LNCaP clone FGC (cell line): Measurements from ENCODE around the gene INMT.
A peak's percentile ranks its signal among the peaks of the same experiment; 100 is the strongest.

Experiments used
- DNase-seq: peaks from one replicate; pipeline ENCODE4 v3.0.0-alpha.2; 2011; ENCODE audit warnings: low read depth
- H3K4me3 ChIP-seq: 2 replicates; pipeline ENCODE4 v1.5.1; 2011; ENCODE audit warnings: mild to moderate bottlenecking, low read depth, low read length, control low read depth
- TF ChIP-seq, protein P1 (sequence below): IDR thresholded peaks from 2 replicates; pipeline ENCODE4 v1.5.1; 2012; ENCODE audit warnings: mild to moderate bottlenecking; ENCODE audit not compliant: control insufficient read depth, insufficient read depth; ENCODE audit errors: extremely low read depth

INMT gene

DNA sequence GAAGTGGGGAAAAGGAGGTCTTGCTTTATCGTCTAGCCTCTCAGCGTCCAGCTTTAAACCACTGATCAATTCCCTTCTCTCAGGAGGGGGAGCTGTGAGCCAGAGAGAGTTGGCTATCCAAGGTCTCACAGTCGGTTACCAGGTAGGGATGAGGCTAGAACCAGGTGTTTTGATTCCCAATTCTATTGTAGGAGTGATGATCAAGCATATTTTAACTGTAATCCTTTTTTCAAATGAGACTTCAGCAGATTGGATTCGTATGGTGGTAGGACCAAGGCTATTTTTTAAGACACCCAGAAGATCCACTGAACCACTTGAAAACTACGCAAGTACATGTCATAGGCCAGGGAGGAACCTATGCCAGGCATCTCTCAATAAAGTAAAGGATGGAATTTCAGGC is 27.6 kb downstream of the INMT start:
- H3K4me3 ChIP-seq: no peak overlapping the region
- peak; percentile 68 for DNase-seq
- TF ChIP-seq, protein P1, sequence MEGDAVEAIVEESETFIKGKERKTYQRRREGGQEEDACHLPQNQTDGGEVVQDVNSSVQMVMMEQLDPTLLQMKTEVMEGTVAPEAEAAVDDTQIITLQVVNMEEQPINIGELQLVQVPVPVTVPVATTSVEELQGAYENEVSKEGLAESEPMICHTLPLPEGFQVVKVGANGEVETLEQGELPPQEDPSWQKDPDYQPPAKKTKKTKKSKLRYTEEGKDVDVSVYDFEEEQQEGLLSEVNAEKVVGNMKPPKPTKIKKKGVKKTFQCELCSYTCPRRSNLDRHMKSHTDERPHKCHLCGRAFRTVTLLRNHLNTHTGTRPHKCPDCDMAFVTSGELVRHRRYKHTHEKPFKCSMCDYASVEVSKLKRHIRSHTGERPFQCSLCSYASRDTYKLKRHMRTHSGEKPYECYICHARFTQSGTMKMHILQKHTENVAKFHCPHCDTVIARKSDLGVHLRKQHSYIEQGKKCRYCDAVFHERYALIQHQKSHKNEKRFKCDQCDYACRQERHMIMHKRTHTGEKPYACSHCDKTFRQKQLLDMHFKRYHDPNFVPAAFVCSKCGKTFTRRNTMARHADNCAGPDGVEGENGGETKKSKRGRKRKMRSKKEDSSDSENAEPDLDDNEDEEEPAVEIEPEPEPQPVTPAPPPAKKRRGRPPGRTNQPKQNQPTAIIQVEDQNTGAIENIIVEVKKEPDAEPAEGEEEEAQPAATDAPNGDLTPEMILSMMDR: no peak

DNA sequence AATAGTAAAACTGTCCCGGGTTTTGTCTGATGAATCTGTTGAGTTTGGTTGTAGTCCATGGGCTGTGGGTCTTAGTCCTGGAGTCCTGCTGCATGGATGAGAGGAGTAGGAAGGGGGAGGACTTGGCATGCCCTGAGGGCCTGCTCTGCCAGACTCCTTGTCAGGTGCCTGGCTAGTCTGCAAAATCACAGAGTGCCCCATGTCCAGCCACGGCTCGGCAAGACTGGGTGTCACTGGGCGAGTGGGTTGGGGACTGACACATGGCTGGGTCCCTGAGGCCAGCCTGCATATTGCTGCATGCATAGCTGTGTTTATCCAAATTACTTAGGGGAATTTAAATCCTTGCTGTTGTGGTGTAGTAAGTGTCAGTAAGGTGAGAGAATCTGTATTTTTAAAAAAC is 29.0 kb downstream of the INMT start:
- no peak for DNase-seq
- TF ChIP-seq, protein P1: no peak
- no peak overlapping the region for H3K4me3 ChIP-seq

DNA sequence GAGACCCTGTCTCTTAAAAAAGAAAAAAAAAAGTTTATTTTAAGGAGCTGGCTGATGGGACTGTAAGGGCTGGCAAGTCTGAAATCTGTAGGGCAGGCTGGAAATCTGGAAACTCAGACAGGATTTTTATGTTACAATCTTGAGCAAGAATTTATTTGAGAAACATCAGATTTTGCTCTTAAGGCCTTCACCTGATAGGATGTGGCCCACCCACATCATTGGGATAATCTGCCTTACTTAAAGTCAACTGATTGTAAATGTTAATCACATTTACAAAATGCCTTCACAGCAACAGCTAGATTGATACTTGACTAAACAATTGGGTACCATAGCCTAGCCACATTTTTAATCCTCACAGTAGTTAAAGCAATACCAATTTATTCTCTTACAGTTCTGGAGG is 30.8 kb downstream of the INMT start:
- no peak overlapping the region for H3K4me3 ChIP-seq
- TF ChIP-seq, protein P1: no peak
- no peak for DNase-seq

DNA sequence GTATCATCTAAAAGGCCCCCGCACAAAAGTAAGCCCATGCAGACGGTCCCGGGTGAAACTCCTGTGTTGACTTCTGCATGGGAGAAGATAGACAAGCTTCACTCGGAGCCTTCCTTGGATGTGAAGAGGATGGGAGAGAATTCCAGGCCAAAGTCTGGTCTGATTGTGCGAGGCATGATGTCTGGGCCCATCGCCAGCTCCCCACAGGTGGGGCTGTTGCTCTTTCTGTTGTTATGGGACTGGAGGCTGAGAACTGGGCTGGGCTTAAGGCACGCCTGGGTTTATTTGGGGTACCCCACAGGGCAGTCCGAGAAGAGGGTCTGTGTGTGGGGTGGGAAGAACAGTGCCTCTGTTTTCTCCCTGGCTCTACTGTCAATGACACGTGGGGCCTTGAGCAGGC is 33.9 kb downstream of the INMT start:
- H3K4me3 ChIP-seq: no peak overlapping the region
- DNase-seq: no peak
- TF ChIP-seq, protein P1: no peak

DNA sequence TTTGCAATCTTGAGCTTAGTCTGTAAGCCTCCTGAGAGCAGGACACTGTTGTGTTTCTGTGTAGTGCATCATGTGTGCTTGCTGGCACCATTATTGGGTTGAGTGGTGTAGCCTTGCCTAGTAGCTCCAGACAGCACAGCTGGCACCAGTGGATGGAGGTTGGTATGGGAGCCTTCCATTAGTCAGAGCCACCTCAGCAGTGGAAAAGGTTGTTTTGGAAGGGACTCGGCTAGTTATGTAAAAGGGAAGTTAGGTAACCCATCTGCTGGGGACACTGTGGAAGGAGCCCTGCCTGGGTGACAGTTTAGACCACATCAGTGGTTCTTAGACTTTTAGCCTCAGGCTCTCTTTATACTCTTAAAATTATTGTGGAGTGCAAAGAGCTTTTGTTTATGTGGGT is 35.6 kb downstream of the INMT start:
- TF ChIP-seq, protein P1: no peak
- no peak for DNase-seq
- H3K4me3 ChIP-seq: no peak overlapping the region

DNA sequence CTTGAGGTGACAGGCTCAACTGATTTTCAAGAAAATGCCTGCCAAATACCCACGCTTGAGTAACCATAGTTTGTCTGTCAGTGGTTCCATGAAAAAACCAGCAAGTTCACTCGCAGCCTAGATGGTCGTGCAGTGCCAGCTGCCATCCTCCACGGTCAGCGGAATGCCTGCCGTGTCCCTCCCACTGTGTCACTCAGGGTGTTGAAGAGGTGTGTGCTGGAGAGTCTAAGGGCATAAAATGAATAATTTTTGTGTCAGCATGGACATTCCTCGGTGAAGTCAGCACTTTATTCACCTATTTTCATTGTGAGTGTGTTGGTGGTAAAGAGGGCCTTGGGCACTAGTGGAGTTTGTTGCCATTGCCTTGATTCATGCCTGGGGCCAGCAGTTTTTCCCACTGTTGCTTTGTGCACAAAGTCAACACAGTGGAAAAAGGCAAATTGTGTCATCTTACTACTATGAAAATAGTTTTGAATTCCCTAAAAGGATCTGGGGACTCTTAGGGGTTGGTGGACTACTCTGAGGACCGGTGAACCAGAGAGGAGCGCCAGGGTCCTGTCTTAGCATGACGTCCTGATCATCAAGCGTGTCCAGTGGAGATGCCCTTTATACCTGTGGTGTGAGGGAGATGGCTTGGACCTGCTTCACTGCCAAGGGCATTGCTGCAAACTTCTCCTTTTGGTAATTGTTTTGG is 36.9 kb downstream of the INMT start:
- TF ChIP-seq, protein P1: no peak
- DNase-seq: no peak
- H3K4me3 ChIP-seq: no peak overlapping the region

DNA sequence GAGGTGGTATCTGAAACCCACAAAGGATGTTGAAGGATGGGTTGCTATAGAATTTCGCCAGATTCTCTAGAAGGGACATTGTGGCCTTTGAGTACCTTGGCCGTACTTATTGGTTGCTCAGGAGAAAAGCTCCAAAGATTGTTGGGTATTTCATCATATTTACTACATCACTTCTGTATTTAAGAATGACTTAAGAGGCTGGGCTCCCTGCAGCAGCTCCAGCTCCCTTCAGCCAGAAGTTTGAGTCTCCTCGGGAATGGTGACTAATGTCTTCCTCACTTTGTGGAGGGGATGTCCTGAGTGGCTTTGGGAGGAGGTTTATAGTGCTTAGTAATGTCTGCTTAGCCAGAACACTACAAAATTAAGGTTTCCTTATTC is 37.4 kb downstream of the INMT start:
- TF ChIP-seq, protein P1: no peak
- H3K4me3 ChIP-seq: no peak overlapping the region
- no peak for DNase-seq
